GM18499 (cell line): Measurements from ENCODE around the gene IQCE.
"Not testable (repeated sequence)": the region's sequence is repeated elsewhere in the genome, so short reads cannot be mapped to it uniquely, and the experiment has no call there.

Experiments used
- ATAC-seq: cut with Tn5 transposase; IDR thresholded peaks from one replicate; pipeline ENCODE4 v1.9.1; 2021; ENCODE audit warnings: moderate number of reproducible peaks; ENCODE audit not compliant: insufficient read depth, unreplicated experiment

Gene IQCE

DNA sequence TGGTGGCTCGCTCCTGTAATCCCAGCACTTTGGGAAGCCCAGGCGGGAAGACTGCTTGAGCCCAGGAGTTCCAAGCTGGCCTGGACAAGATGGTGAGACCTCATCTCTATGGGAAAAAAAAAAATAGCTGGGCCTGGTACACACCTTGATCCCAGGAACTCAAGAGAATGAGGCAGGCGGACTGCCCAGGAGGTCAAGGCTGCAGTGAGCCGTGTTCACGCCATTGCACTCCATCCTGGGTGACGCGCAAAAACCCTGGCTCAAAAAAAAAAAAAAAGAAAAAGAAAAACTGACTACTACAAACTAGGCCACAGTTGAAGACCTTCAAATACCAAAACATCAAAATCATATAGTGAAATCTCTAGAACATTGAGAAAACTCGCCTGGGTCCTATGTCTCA, 7.4 kb upstream of the IQCE start:
- no peak for ATAC-seq

GRCh38 chr7:2553108-2553507, 5.7 kb upstream of the IQCE start:
- ATAC-seq, result no peak

DNA sequence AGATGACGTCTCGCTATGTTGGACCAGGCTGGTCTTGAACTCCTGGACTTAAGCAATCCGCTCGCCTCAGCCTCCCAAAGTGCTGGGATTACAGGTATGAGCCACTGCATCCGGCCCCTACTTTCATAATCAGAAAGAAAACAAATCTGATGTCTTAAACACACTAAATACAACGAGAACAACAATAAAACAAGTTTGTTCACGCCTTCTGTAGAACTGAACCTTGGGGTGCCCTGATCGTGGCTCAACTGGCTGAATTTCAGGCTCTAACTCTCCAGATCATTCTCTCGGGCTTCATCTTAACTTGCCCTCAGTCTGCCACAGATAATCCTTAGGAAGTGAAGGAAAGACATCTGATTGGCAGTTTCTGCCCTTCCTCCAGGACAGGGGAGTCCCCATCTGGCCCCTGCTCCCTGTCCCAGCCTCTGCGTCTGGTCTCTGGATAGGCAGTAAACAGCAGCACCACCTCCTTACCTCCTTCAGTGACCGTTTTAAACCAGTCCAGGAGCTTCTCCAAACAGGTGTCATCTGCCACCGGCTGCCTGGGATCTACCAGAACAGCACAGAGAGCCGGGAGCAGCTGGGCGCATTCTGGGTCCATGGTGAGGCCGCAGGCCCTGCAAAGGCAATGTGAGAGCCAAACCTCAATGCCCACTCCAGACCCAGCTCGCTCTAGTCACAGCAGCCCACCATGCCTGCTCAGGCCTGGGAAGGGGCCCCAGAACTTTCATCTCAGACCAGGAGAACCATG, 4.8 kb upstream of the IQCE start:
- ATAC-seq, result no peak

GRCh38 chr7:2554661-2555111, 4.1 kb upstream of the IQCE start:
- no peak for ATAC-seq

GRCh38 chr7:2555121-2556052, 3.4 kb upstream of the IQCE start, which contains the start of gene BRAT1:
Gene BRAT1 (minus strand): TSS chr7:2555524. CDS start chr7:2554431, 1,093 bp downstream.
- peak; percentile 44 for ATAC-seq

DNA sequence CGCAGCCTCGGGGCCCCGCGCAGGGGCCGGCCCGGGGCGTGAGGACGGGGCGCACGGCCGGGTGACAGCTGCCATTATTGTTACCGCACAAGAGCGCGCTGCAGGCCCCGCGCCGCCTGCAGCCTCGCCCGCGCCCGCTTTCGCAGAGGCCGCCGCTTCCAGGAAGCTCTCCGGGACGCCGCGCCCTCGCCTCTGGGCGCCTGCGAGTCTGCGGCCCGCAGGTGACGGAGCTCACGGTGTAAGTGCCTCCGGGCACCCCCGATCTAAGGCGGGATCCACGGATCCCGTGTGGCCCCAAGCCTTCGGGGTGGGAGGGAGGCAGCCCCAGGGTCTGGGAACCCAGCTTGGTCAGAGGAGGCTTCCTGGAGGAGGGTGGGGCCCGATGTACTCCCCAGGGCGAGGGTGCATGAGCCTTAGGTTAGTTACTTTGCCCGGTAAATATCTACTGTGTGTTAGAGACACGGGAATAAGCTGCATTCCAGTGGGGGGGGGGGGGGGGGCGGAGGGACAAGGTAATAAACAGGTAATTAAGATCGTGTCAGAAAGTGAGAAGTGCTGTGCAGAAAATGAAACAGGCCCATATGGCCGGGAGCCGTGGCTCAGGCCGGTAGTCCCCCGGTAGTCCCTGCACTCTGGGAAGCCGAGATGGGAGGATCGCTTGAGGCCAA, 638 bp downstream of the IQCE start:
- ATAC-seq, result no peak

- not testable (repeated sequence) for ATAC-seq
Observed at GRCh38 chr7:2563955-2564354, 5.2 kb downstream of the IQCE start.

GRCh38 chr7:2564970-2565540, 6.3 kb downstream of the IQCE start:
- no peak for ATAC-seq

- ATAC-seq, result no peak
Observed at GRCh38 chr7:2566348-2566889, 7.6 kb downstream of the IQCE start.

DNA sequence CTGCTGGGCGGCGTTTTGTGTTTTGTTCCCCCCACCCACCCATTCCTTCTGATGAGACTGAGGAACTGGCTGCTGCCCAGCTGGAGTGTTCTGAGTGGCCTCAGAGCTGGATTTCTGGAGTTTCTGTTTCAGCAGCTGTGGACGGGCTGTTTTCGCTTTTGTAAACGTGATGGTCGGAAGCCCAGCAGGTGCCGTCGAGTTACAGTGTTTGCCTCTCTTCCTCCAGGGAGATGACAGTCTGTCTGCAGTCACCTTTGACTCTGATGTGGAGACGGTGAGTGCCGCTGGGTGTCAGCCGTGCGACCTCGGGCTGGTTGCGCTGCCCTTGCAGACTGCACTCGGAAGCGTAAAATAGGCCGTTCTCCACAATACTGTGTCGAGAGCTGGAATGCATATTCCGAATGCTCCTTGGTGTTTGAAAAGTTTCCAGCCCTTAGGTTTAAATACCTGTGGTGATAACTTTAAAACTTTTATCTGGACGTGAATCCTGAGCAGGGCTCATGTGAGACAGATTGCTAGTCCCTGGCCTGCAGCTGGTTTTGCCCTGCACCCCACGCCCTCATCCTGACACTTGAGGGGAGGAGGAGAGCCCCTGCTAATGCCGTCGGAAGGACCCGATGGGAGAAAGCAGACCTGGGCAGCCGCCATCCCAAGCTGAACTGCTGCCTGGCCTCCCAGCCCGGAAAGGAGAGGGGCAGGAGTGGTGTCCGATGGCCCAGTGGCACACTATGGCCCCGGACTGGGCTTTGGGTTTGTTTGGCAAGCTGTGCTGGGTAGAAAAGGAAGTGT, 8.3 kb downstream of the IQCE start:
- no peak for ATAC-seq

GRCh38 chr7:2567679-2568278, 9.0 kb downstream of the IQCE start:
- no peak for ATAC-seq

DNA sequence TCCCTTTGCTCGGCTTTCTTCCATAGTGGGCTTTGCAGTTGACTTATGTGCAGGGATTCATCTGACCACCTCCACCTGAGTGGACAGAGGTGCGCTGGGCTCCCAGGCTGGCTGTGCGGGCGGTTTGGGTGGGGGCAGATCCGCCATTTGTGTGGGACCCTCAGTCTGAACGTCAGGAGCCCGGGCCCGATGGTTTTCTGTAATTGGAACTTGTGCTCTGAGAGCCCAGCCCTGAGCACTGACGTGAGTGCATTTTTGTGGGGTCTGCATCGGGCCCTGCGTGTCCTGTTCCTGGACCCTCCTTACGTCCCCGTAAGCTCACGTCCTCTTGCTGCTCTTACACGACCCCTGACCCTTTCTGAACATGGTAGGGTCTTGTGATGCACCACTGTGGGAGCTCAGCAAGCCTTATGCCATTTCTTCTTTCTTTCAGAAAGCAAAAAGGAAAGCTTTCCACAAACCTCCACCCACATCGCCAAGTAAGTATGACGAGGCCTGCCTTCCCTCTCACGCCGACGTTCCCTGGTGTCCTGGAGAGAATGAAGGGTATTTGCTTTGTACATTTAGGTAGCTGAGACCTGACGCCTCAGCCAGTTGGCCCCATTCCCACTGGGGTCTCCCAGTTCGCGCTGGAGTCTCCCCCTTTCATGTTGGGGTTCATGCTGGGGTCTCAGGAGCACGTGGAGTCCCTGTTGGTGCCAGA, 9.9 kb downstream of the IQCE start:
- ATAC-seq, result no peak

- no peak for ATAC-seq
Observed at GRCh38 chr7:2569421-2569820, 10.6 kb downstream of the IQCE start.

GRCh38 chr7:2570021-2570420, 11.2 kb downstream of the IQCE start:
- no peak for ATAC-seq

GRCh38 chr7:2571409-2571808, 12.6 kb downstream of the IQCE start:
- no peak for ATAC-seq

- ATAC-seq, result no peak
Observed at GRCh38 chr7:2572101-2572842, 13.5 kb downstream of the IQCE start.

- no peak for ATAC-seq
Observed at GRCh38 chr7:2573761-2574160, 15.0 kb downstream of the IQCE start.
